A549 (cell line): ENCODE results near the gene ADAMTS10. TPM values are rescaled to one million over a fixed set of nuclear protein-coding genes. Genes with fewer than 3 reads are reported as not detected.
A peak's percentile ranks its signal among the peaks of the same experiment; 100 is the strongest.

Experiments
- BHLHE40 ChIP-seq: IDR thresholded peaks from 2 replicates; pipeline ENCODE4 v1.6.1; 2012; ENCODE audit warnings: low read depth, low read length, inconsistent platforms
- CBX8 ChIP-seq: fragments of 200-600 bp; sonication (generic); IDR thresholded peaks from 2 replicates; pipeline ENCODE4 v1.6.1; 2016
- CEBPB ChIP-seq, 2 experiments: fragments of >200 bp in 1 of 2; sonication (Bioruptor Twin) in 1 of 2; formaldehyde crosslinking in 1 of 2; IDR thresholded peaks; 2 replicates each; pipeline ENCODE4 v1.6.1; 2012 to 2016
- CHD2 ChIP-seq: fragments of 150-350 bp; IDR thresholded peaks from 2 replicates; pipeline ENCODE4 v1.6.1; 2014; ENCODE audit warnings: low read length; ENCODE audit not compliant: partially characterized antibody
- EHF ChIP-seq: fragments of 250-450 bp; sonication (Bioruptor Pico); IDR thresholded peaks from 2 replicates; pipeline ENCODE4 v1.5.0; 2020; ENCODE audit warnings: mild to moderate bottlenecking
- FOSB ChIP-seq: fragments of 250-450 bp; sonication (Bioruptor Pico); IDR thresholded peaks from 2 replicates; pipeline ENCODE4 v1.5.0; 2020; ENCODE audit warnings: mild to moderate bottlenecking, moderate library complexity
- FOSL2 ChIP-seq, 2 experiments: fragments of 450-650 bp in 1 of 2; fragments of >200 bp in 1 of 2; sonication (Bioruptor Twin) in 1 of 2; formaldehyde crosslinking; IDR thresholded peaks; 2 replicates each; pipeline versions ENCODE4 v1.5.0 to v1.6.1; 2016 to 2020; ENCODE audit warnings: mild to moderate bottlenecking in 1 of 2, moderate library complexity in 1 of 2
- HEYL ChIP-seq: fragments of 250-450 bp; sonication (Bioruptor Pico); IDR thresholded peaks from 2 replicates; pipeline ENCODE4 v1.8.0; 2021; ENCODE audit warnings: mild to moderate bottlenecking, moderate library complexity
- HOXB5 ChIP-seq: fragments of 250-450 bp; sonication (Bioruptor Pico); IDR thresholded peaks from 2 replicates; pipeline ENCODE4 v1.5.0; 2020; ENCODE audit warnings: mild to moderate bottlenecking, moderate library complexity
- JUN ChIP-seq, 2 experiments: fragments of >200 bp; sonication (Bioruptor Twin); formaldehyde crosslinking; IDR thresholded peaks; 2 replicates in 1 of 2; 3 replicates in 1 of 2; pipeline ENCODE4 v1.6.1; 2016 to 2017
- KDM1A ChIP-seq: fragments of 200-600 bp; sonication (generic); IDR thresholded peaks from 2 replicates; pipeline ENCODE4 v1.6.1; 2016; ENCODE audit warnings: low read depth, mild to moderate bottlenecking
- KDM5A ChIP-seq: fragments of 200-600 bp; sonication (generic); IDR thresholded peaks from 2 replicates; pipeline ENCODE4 v1.6.1; 2016; ENCODE audit warnings: antibody characterized with exemption, mild to moderate bottlenecking
- MAFK ChIP-seq: fragments of 450-650 bp; IDR thresholded peaks from 2 replicates; pipeline ENCODE4 v1.6.1; 2014; ENCODE audit not compliant: partially characterized antibody
- MYC ChIP-seq: IDR thresholded peaks from 2 replicates; pipeline ENCODE4 v1.6.1; 2012; ENCODE audit warnings: mild to moderate bottlenecking, inconsistent platforms, low read length, improper control_type of control experiment, borderline replicate concordance
- NFE2L2 ChIP-seq: fragments of 150-350 bp; conservative IDR thresholded peaks from 2 replicates; pipeline ENCODE4 v1.6.1; 2014; ENCODE audit warnings: low read length
- NPAS2 ChIP-seq: fragments of 250-450 bp; sonication (Bioruptor Pico); IDR thresholded peaks from 2 replicates; pipeline ENCODE4 v1.8.0; 2022; ENCODE audit warnings: mild to moderate bottlenecking, moderate library complexity, borderline replicate concordance
- NR3C1 ChIP-seq: fragments of >200 bp; sonication (Bioruptor Twin); formaldehyde crosslinking; IDR thresholded peaks from 3 replicates; pipeline ENCODE4 v1.6.1; 2017
- POLR2A ChIP-seq: IDR thresholded peaks from 2 replicates; pipeline ENCODE4 v1.6.1; 2012; ENCODE audit warnings: mild to moderate bottlenecking, low read length
- POLR2AphosphoS2 ChIP-seq: conservative IDR thresholded peaks from 2 replicates; pipeline ENCODE4 v1.6.1; 2012; ENCODE audit warnings: low read length, improper control_type of control experiment, inconsistent platforms
- RARB ChIP-seq: fragments of 250-450 bp; sonication (Bioruptor Pico); IDR thresholded peaks from 2 replicates; pipeline ENCODE4 v1.8.0; 2021; ENCODE audit warnings: mild to moderate bottlenecking, moderate library complexity
- RCOR1 ChIP-seq: fragments of 150-350 bp; IDR thresholded peaks from 2 replicates; pipeline ENCODE4 v1.6.1; 2014; ENCODE audit warnings: antibody characterized with exemption, low read length, low read depth
- RNF2 ChIP-seq: fragments of 200-600 bp; sonication (generic); IDR thresholded peaks from 2 replicates; pipeline ENCODE4 v1.6.1; 2016; ENCODE audit warnings: low read depth, mild to moderate bottlenecking, antibody characterized with exemption, moderate library complexity, borderline replicate concordance
- SMC3 ChIP-seq: fragments of >200 bp; sonication (Bioruptor Twin); formaldehyde crosslinking; IDR thresholded peaks from 3 replicates; pipeline ENCODE4 v1.6.1; 2018; ENCODE audit warnings: inconsistent platforms
- SREBF2 ChIP-seq: fragments of 450-650 bp; IDR thresholded peaks from 2 replicates; pipeline ENCODE4 v1.6.1; 2014; ENCODE audit warnings: mild to moderate bottlenecking, moderate library complexity
- TFCP2L1 ChIP-seq: fragments of 250-450 bp; sonication (Bioruptor Pico); IDR thresholded peaks from 2 replicates; pipeline ENCODE4 v1.5.0; 2021; ENCODE audit warnings: mild to moderate bottlenecking
- TP53 ChIP-seq: fragments of 250-450 bp; sonication (Bioruptor Pico); IDR thresholded peaks from 2 replicates; pipeline ENCODE4 v1.5.0; 2021; ENCODE audit warnings: mild to moderate bottlenecking, moderate library complexity
- ZC3H11A ChIP-seq: fragments of 450-650 bp; IDR thresholded peaks from 2 replicates; pipeline ENCODE4 v1.6.1; 2014; ENCODE audit warnings: antibody characterized with exemption, mild to moderate bottlenecking
- ZFP36 ChIP-seq: fragments of 450-650 bp; IDR thresholded peaks from 2 replicates; pipeline ENCODE4 v1.6.1; 2014; ENCODE audit warnings: borderline replicate concordance; ENCODE audit not compliant: partially characterized antibody
- ZSCAN20 ChIP-seq: fragments of 250-450 bp; sonication (Bioruptor Pico); IDR thresholded peaks from 2 replicates; pipeline ENCODE4 v1.8.0; 2022; ENCODE audit warnings: mild to moderate bottlenecking, moderate library complexity
- polyA plus RNA-seq, 4 experiments: library from polyadenylated mRNA; depleted of rRNA in 3 of 4; stranded (reverse); fragments of >200 nt; fragmentation: RNase III in 1 of 4; extraction: RNeasy Plus Mini Kit Qiagen cat#74134 plus additional on column Dnase treatment in 1 of 4; gene quantifications; 2 replicates in 3 of 4; 3 replicates in 1 of 4; pipeline ENCODE4 v1.2.3, GENCODE V29; 2011 to 2017
- TF ChIP-seq, protein P1 (sequence below): fragments of >200 bp; sonication (Bioruptor Twin); formaldehyde crosslinking; IDR thresholded peaks from 3 replicates; pipeline ENCODE4 v1.5.1; 2016
- TF ChIP-seq, protein P2 (sequence below): fragments of 150-350 bp; IDR thresholded peaks from 2 replicates; pipeline ENCODE4 v1.6.1; 2014; ENCODE audit warnings: low read depth, mild to moderate bottlenecking, low read length
- TF ChIP-seq, protein P3 (sequence below): IDR thresholded peaks from 2 replicates; pipeline ENCODE4 v1.6.1; 2012
- TF ChIP-seq, protein P4 (sequence below): fragments of 250-450 bp; sonication (Bioruptor Pico); IDR thresholded peaks from 2 replicates; pipeline ENCODE4 v1.5.0; 2021; ENCODE audit warnings: mild to moderate bottlenecking, moderate library complexity, borderline replicate concordance
- TF ChIP-seq, protein P5 (sequence below): IDR thresholded peaks from 2 replicates; pipeline ENCODE4 v1.6.1; 2012
- TF ChIP-seq, protein P6 (sequence below): fragments of 200-600 bp; sonication (generic); IDR thresholded peaks from 2 replicates; pipeline ENCODE4 v1.6.1; 2016; ENCODE audit warnings: antibody characterized with exemption, mild to moderate bottlenecking, moderate library complexity

The ADAMTS10 gene
- polyA plus RNA-seq, 2 of the 4 experiments (the other 2 are of a cell fraction): 26.7 to 49.3 TPM

DNA sequence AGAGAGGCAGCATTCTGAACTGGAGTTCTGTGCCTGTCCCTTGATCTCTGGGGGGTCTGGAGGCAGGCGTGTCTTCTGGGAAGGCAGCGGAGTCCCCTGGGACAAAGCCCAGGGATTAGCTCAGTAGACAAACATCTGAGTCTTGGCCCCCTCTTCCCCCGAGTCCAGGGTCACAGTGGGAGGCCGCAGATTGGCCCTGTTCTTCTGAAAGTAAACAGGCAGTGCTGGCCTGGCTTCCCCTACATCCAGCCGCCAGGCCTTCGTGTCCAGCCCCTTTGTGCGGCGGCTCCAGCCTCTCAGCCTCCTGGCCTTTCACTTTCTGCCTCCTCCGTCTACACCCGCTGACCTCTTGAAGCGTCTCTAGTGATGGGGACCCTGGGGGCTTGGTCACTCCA, 20.9 kb upstream of the ADAMTS10 start (continued):
- TF ChIP-seq, protein P1, sequence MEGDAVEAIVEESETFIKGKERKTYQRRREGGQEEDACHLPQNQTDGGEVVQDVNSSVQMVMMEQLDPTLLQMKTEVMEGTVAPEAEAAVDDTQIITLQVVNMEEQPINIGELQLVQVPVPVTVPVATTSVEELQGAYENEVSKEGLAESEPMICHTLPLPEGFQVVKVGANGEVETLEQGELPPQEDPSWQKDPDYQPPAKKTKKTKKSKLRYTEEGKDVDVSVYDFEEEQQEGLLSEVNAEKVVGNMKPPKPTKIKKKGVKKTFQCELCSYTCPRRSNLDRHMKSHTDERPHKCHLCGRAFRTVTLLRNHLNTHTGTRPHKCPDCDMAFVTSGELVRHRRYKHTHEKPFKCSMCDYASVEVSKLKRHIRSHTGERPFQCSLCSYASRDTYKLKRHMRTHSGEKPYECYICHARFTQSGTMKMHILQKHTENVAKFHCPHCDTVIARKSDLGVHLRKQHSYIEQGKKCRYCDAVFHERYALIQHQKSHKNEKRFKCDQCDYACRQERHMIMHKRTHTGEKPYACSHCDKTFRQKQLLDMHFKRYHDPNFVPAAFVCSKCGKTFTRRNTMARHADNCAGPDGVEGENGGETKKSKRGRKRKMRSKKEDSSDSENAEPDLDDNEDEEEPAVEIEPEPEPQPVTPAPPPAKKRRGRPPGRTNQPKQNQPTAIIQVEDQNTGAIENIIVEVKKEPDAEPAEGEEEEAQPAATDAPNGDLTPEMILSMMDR: no peak
- TF ChIP-seq, protein P2, sequence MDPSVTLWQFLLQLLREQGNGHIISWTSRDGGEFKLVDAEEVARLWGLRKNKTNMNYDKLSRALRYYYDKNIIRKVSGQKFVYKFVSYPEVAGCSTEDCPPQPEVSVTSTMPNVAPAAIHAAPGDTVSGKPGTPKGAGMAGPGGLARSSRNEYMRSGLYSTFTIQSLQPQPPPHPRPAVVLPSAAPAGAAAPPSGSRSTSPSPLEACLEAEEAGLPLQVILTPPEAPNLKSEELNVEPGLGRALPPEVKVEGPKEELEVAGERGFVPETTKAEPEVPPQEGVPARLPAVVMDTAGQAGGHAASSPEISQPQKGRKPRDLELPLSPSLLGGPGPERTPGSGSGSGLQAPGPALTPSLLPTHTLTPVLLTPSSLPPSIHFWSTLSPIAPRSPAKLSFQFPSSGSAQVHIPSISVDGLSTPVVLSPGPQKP: no peak
- TF ChIP-seq CHD2 (no peak), POLR2AphosphoS2 (no peak), NR3C1 (no peak), NFE2L2 (no peak), CEBPB (IDR thresholded peaks at IDR 0.05) (0 out of 4 replicates have a peak, but pooled peaks of 1 of the 2 experiments have one; percentile 3), RCOR1 (no peak), FOSL2 (IDR thresholded peaks at IDR 0.05) (0 out of 2 replicates have a peak, but pooled peaks have one; percentile 21), FOSL2 (CRISPR knock-in tag; IDR thresholded peaks at IDR 0.05) (no peak; the same call in 1 of the 2 replicates), RARB (CRISPR knock-in tag) (no peak), SMC3 (0 out of 3 replicates have a peak, but pooled peaks have one; percentile 22), TFCP2L1 (CRISPR knock-in tag) (no peak), CBX8 (no peak), SREBF2 (no peak), EHF (CRISPR knock-in tag) (no peak), HOXB5 (CRISPR knock-in tag) (no peak), ZC3H11A (no peak), ZSCAN20 (peak; percentile 93), HEYL (CRISPR knock-in tag) (no peak), NPAS2 (CRISPR knock-in tag) (no peak), ZFP36 (no peak), MAFK (no peak), JUN (IDR thresholded peaks at IDR 0.05) (peak; percentile 88 to 96), FOSB (CRISPR knock-in tag) (no peak), KDM5A (no peak), TP53 (CRISPR knock-in tag) (no peak), KDM1A (no peak), MYC (no peak), BHLHE40 (no peak), POLR2A (no peak), RNF2 (no peak)
- TF ChIP-seq, protein P3, sequence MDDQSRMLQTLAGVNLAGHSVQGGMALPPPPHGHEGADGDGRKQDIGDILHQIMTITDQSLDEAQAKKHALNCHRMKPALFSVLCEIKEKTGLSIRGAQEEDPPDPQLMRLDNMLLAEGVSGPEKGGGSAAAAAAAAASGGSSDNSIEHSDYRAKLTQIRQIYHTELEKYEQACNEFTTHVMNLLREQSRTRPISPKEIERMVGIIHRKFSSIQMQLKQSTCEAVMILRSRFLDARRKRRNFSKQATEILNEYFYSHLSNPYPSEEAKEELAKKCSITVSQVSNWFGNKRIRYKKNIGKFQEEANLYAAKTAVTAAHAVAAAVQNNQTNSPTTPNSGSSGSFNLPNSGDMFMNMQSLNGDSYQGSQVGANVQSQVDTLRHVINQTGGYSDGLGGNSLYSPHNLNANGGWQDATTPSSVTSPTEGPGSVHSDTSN: no peak
- TF ChIP-seq, protein P4, sequence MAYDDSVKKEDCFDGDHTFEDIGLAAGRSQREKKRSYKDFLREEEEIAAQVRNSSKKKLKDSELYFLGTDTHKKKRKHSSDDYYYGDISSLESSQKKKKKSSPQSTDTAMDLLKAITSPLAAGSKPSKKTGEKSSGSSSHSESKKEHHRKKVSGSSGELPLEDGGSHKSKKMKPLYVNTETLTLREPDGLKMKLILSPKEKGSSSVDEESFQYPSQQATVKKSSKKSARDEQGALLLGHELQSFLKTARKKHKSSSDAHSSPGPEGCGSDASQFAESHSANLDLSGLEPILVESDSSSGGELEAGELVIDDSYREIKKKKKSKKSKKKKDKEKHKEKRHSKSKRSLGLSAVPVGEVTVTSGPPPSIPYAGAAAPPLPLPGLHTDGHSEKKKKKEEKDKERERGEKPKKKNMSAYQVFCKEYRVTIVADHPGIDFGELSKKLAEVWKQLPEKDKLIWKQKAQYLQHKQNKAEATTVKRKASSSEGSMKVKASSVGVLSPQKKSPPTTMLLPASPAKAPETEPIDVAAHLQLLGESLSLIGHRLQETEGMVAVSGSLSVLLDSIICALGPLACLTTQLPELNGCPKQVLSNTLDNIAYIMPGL (CRISPR knock-in tag): no peak
- TF ChIP-seq, protein P5, sequence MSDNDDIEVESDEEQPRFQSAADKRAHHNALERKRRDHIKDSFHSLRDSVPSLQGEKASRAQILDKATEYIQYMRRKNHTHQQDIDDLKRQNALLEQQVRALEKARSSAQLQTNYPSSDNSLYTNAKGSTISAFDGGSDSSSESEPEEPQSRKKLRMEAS: no peak; the same call in 1 of the 2 replicates
- TF ChIP-seq, protein P6, sequence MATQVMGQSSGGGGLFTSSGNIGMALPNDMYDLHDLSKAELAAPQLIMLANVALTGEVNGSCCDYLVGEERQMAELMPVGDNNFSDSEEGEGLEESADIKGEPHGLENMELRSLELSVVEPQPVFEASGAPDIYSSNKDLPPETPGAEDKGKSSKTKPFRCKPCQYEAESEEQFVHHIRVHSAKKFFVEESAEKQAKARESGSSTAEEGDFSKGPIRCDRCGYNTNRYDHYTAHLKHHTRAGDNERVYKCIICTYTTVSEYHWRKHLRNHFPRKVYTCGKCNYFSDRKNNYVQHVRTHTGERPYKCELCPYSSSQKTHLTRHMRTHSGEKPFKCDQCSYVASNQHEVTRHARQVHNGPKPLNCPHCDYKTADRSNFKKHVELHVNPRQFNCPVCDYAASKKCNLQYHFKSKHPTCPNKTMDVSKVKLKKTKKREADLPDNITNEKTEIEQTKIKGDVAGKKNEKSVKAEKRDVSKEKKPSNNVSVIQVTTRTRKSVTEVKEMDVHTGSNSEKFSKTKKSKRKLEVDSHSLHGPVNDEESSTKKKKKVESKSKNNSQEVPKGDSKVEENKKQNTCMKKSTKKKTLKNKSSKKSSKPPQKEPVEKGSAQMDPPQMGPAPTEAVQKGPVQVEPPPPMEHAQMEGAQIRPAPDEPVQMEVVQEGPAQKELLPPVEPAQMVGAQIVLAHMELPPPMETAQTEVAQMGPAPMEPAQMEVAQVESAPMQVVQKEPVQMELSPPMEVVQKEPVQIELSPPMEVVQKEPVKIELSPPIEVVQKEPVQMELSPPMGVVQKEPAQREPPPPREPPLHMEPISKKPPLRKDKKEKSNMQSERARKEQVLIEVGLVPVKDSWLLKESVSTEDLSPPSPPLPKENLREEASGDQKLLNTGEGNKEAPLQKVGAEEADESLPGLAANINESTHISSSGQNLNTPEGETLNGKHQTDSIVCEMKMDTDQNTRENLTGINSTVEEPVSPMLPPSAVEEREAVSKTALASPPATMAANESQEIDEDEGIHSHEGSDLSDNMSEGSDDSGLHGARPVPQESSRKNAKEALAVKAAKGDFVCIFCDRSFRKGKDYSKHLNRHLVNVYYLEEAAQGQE: no peak
